Nephron (organoid): ENCODE measurements around the gene BMERB1.

Experiments
- H3K27ac Mint-ChIP-seq, 3 experiments: 2 replicates each; pipeline ENCODE4 v1.8.0; 2020; ENCODE audit warnings: mixed read lengths in 3 of 3, mild to moderate bottlenecking in 2 of 3, moderate library complexity in 1 of 3
- H3K27me3 Mint-ChIP-seq: 2 replicates; pipeline ENCODE4 v1.8.0; 2021; ENCODE audit warnings: low read depth, mild to moderate bottlenecking, moderate library complexity, mixed read lengths
- H3K36me3 Mint-ChIP-seq: 2 replicates; pipeline ENCODE4 v1.8.0; 2020; ENCODE audit warnings: low read depth, mixed read lengths
- H3K4me1 Mint-ChIP-seq: 2 replicates; pipeline ENCODE4 v1.8.0; 2020; ENCODE audit warnings: mixed read lengths
- H3K4me3 Mint-ChIP-seq, 3 experiments: 2 replicates each; pipeline ENCODE4 v1.8.0; 2020; ENCODE audit warnings: mild to moderate bottlenecking in 3 of 3, mixed read lengths in 3 of 3, moderate library complexity in 2 of 3
- H3K9me3 Mint-ChIP-seq: 2 replicates; pipeline ENCODE4 v1.8.0; 2020; ENCODE audit warnings: mixed read lengths
- CTCF ChIP-seq, 3 experiments: fragments of 200-600 bp; sonication (generic); IDR thresholded peaks; one replicate each; pipeline ENCODE4 v1.5.0; 2021; ENCODE audit warnings: antibody characterized with exemption in 3 of 3; ENCODE audit not compliant: unreplicated experiment in 3 of 3

BMERB1 gene

GRCh38 chr16:15553313-15554088 is 119.1 kb downstream of the BMERB1 start:
- no peak for TF ChIP-seq CTCF (IDR thresholded peaks at IDR 0.05; ENCODE audit: unreplicated experiment in 3 of 3)
- Mint-ChIP-seq H3K36me3 (no peaks in the 10 kb centered on the region), H3K9me3 (no peaks in the 10 kb centered on the region), H3K27me3 (no peaks in the 10 kb centered on the region), H3K4me3 (no peak overlapping the region), H3K4me1 (peaks cover 5% of the 10 kb centered on the region), H3K27ac (no peak overlapping the region)

- H3K27me3 Mint-ChIP-seq = no peaks in the 10 kb centered on the region
- H3K27ac Mint-ChIP-seq = no peak overlapping the region
- TF ChIP-seq CTCF (IDR thresholded peaks at IDR 0.05; ENCODE audit: unreplicated experiment in 3 of 3) = no peak
- no peak overlapping the region for H3K4me3 Mint-ChIP-seq
- no peaks in the 10 kb centered on the region for H3K9me3 Mint-ChIP-seq
- H3K36me3 Mint-ChIP-seq = no peaks in the 10 kb centered on the region
- no peaks in the 10 kb centered on the region for H3K4me1 Mint-ChIP-seq
These were observed 121.7 kb downstream of the BMERB1 start for GRCh38 chr16:15556130-15556529.

- H3K36me3 Mint-ChIP-seq = no peaks in the 10 kb centered on the region
- no peak for TF ChIP-seq CTCF (IDR thresholded peaks at IDR 0.05; ENCODE audit: unreplicated experiment in 3 of 3)
- no peak overlapping the region for H3K4me3 Mint-ChIP-seq
- no peaks in the 10 kb centered on the region for H3K27me3 Mint-ChIP-seq
- peaks cover 1% of the 10 kb centered on the region for H3K4me1 Mint-ChIP-seq
- H3K27ac Mint-ChIP-seq = no peak overlapping the region
- H3K9me3 Mint-ChIP-seq = no peaks in the 10 kb centered on the region
These were observed 122.9 kb downstream of the BMERB1 start for GRCh38 chr16:15557258-15557657.

DNA sequence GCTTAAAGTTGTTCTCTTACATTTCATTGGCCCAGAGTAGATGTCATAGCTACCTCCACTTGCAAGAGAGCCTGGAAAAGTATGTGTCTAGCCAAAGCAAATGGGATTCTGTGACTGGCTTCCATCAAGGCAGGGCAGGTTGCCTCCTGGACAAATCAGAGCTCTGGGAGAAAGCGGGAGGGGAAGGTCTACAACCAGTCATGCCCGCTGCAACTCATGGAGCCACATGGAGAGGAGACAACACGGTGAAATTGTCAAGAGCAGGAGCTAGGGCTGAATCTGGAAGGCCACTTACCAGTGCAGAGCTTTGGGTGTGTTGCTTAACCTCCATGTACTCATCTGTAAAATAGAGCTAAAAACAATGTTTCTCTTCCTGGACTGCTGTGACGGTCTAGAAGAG is 124.8 kb downstream of the BMERB1 start:
- no peak for TF ChIP-seq CTCF (IDR thresholded peaks at IDR 0.05; ENCODE audit: unreplicated experiment in 3 of 3)

DNA sequence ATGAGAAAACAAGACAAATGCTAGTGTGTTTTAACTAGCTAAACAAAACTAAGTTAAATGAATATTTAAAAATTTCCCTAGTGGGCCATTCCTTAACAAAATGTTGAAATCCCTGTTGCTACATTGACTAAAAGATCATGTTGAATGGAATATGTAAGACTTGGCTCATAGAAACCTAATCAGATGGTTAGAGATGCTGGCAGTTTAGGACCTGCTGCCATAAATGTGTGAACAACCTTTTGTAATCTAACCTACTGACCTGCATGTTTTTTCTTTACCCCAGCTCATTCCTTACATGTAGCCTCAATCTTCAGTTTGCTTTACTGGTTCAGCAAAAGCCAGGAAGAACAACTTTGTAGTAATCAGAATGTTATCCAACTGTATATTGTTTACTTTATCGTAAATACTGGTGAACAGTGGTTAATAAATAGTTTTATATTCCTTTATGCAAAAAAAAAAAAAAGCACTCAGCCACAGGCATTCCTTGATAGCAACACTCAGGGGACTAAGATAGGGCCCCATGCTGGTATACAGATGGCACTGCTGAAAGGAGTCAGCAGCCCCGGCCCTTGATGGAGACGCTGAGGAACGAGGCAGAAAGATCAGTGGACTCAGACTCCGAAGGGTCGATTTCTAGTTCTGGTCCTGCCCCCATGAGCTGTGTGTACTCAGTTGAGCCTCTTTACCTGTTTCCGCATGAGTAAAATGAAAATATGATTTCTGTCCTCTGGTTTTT is 130.4 kb downstream of the BMERB1 start:
- TF ChIP-seq CTCF (IDR thresholded peaks at IDR 0.05; ENCODE audit: unreplicated experiment in 3 of 3) = no peak
- Mint-ChIP-seq H3K4me3 (no peak overlapping the region), H3K27ac (no peak overlapping the region), H3K36me3 (peaks cover 14% of the 10 kb centered on the region), H3K27me3 (no peaks in the 10 kb centered on the region), H3K4me1 (peaks cover 24% of the 10 kb centered on the region), H3K9me3 (no peaks in the 10 kb centered on the region)

More for the DNA sequence above, 124.8 kb downstream of the BMERB1 start:
- Mint-ChIP-seq H3K4me3 (no peak overlapping the region), H3K4me1 (peaks cover 17% of the 10 kb centered on the region), H3K9me3 (no peaks in the 10 kb centered on the region), H3K27ac (no peak overlapping the region), H3K27me3 (no peaks in the 10 kb centered on the region), H3K36me3 (peaks cover 4% of the 10 kb centered on the region)
